Stimulated activated naive CD4-positive, alpha-beta T cell treated with Interleukin-2 at 50 U/mL for 16 hours (primary cell): ENCODE data around the gene HLA-DOA.

Experiments
- DNase-seq: peaks from one replicate; lab custom pipeline; 2025; lab: John Stamatoyannopoulos, UW

The HLA-DOA gene

GRCh38 chr6:33017018-33017417, 7.6 kb upstream of the HLA-DOA start:
- no peak for DNase-seq

GRCh38 chr6:33015798-33016197, 6.4 kb upstream of the HLA-DOA start:
- DNase-seq = no peak

GRCh38 chr6:33014841-33015634, 5.6 kb upstream of the HLA-DOA start:
- DNase-seq = peak; percentile 22

GRCh38 chr6:33013608-33014007, 4.2 kb upstream of the HLA-DOA start:
- no peak for DNase-seq

GRCh38 chr6:33010356-33010755, 965 bp upstream of the HLA-DOA start:
- DNase-seq = no peak

GRCh38 chr6:33007831-33008400, 1.5 kb downstream of the HLA-DOA start:
- no peak for DNase-seq

GRCh38 chr6:33004940-33005339, 4.5 kb downstream of the HLA-DOA start:
- no peak for DNase-seq

- DNase-seq = no peak
Measured at GRCh38 chr6:33001685-33002084, 7.7 kb downstream of the HLA-DOA start.

GRCh38 chr6:33000055-33000454, 9.3 kb downstream of the HLA-DOA start:
- no peak for DNase-seq

- DNase-seq = no peak
Measured at GRCh38 chr6:32995448-32995847, 13.9 kb downstream of the HLA-DOA start.

GRCh38 chr6:32993363-32993973, 15.9 kb downstream of the HLA-DOA start:
- no peak for DNase-seq

GRCh38 chr6:32991972-32992371, 17.4 kb downstream of the HLA-DOA start:
- DNase-seq = no peak

- no peak for DNase-seq
Measured at GRCh38 chr6:32989368-32989767, 20.0 kb downstream of the HLA-DOA start.

- DNase-seq = peak; percentile 84
Measured at GRCh38 chr6:32984622-32985389, 24.6 kb downstream of the HLA-DOA start.

- no peak for DNase-seq
Measured at GRCh38 chr6:32983964-32984621, 25.3 kb downstream of the HLA-DOA start.

GRCh38 chr6:32983493-32983848, 25.9 kb downstream of the HLA-DOA start:
- DNase-seq = no peak

- no peak for DNase-seq
Measured at GRCh38 chr6:32982702-32983492, 26.5 kb downstream of the HLA-DOA start.

- no peak for DNase-seq
Measured at GRCh38 chr6:32982084-32982701, 27.2 kb downstream of the HLA-DOA start.

- no peak for DNase-seq
Measured at GRCh38 chr6:32980488-32981038, 28.8 kb downstream of the HLA-DOA start.

- no peak for DNase-seq
Measured at GRCh38 chr6:32979720-32980487, 29.5 kb downstream of the HLA-DOA start.
